OCI-LY7 (cell line): Measurements from ENCODE around the gene RFC1. TPM values are rescaled to one million over a fixed set of nuclear protein-coding genes. Genes with fewer than 3 reads are reported as not detected.

Experiments
- BruUV-seq: library from RNA; stranded (reverse); fragments of 400-500 nt; replicated peaks from 2 replicates; lab custom pipeline; 2021; lab: Mats Ljungman, UMichigan
- CTCF ChIA-PET: fragments of 300-600 bp; sonication (Branson Sonifier 250); formaldehyde crosslinking; loops from one replicate; lab custom pipeline; 2022; ENCODE audit warnings: antibody characterized with exemption; ENCODE audit not compliant: unreplicated experiment; lab: Charles Lee
- POLR2A ChIA-PET: fragments of 300-600 bp; sonication (Branson Sonifier 250); formaldehyde crosslinking; loops from one replicate; lab custom pipeline; 2022; ENCODE audit warnings: antibody characterized with exemption; lab: Charles Lee
- DNase-seq: peaks from one replicate; pipeline ENCODE4 v3.0.0-alpha.2; 2015; ENCODE audit warnings: low spot score
- H2AFZ ChIP-seq: fragments of 200-600 bp; sonication (generic), shearing (Covaris generic); 2 replicates; pipeline ENCODE4 v1.6.1; 2014; ENCODE audit warnings: mild to moderate bottlenecking, antibody characterized with exemption, low read length, moderate library complexity
- H3K27ac ChIP-seq: fragments of 200-600 bp; sonication (generic); 2 replicates; pipeline ENCODE4 v1.5.1; 2014; ENCODE audit warnings: mixed run types, low read depth, mild to moderate bottlenecking, moderate library complexity, low read length, inconsistent platforms; ENCODE audit not compliant: poor library complexity, severe bottlenecking
- H3K36me3 ChIP-seq: fragments of 200-600 bp; sonication (generic); 2 replicates; pipeline ENCODE4 v1.6.1; 2014; ENCODE audit warnings: mild to moderate bottlenecking, antibody characterized with exemption, low read length, moderate library complexity, mixed read lengths; ENCODE audit not compliant: insufficient read depth
- H3K4me1 ChIP-seq: fragments of 200-600 bp; sonication (generic); 2 replicates; pipeline ENCODE4 v1.5.1; 2014; ENCODE audit warnings: mild to moderate bottlenecking, low read length; ENCODE audit not compliant: insufficient read depth, poor library complexity, severe bottlenecking
- H3K4me2 ChIP-seq: fragments of 200-600 bp; sonication (generic); 2 replicates; pipeline ENCODE4 v1.6.1; 2014; ENCODE audit warnings: mild to moderate bottlenecking, low read length
- H3K4me3 ChIP-seq: fragments of 200-600 bp; sonication (generic); 2 replicates; pipeline ENCODE4 v1.5.1; 2014; ENCODE audit warnings: mild to moderate bottlenecking, low read depth, low read length; ENCODE audit not compliant: poor library complexity, severe bottlenecking
- H3K79me2 ChIP-seq: fragments of 200-600 bp; sonication (generic); 2 replicates; pipeline ENCODE4 v1.6.1; 2016; ENCODE audit warnings: low read depth, mild to moderate bottlenecking, low read length, moderate library complexity, mixed read lengths; ENCODE audit not compliant: insufficient read depth
- H3K9me2 ChIP-seq: fragments of 200-600 bp; sonication (generic); 2 replicates; pipeline ENCODE4 v1.6.1; 2016; ENCODE audit warnings: mild to moderate bottlenecking, low read length, mixed read lengths; ENCODE audit not compliant: insufficient read depth
- H3K9me3 ChIP-seq: fragments of 200-600 bp; sonication (generic); 2 replicates; pipeline ENCODE4 v1.6.1; 2014; ENCODE audit warnings: mild to moderate bottlenecking, mixed run types, low read length, mixed read lengths
- H4K20me1 ChIP-seq: fragments of 200-600 bp; sonication (generic); 2 replicates; pipeline ENCODE4 v1.6.1; 2014; ENCODE audit warnings: mild to moderate bottlenecking, antibody characterized with exemption, low read length, moderate library complexity, mixed read lengths; ENCODE audit not compliant: insufficient read depth
- EZH2phosphoT487 ChIP-seq: fragments of 200-600 bp; sonication (generic); IDR thresholded peaks from 2 replicates; pipeline ENCODE4 v1.6.1; 2018; ENCODE audit warnings: low read depth, borderline replicate concordance, mild to moderate bottlenecking, mixed run types, antibody characterized with exemption, low read length, moderate library complexity, mixed read lengths
- intact Hi-C: fragments of 100-400 bp; cut with micrococcal nuclease; formaldehyde crosslinking; loops from one replicate; pipeline ENCODE4 v1.10.0; 2022; ENCODE audit not compliant: unreplicated experiment
- total RNA-seq, 2 experiments: library from RNA; depleted of rRNA in 1 of 2; stranded (reverse); fragments of >200 nt in 1 of 2; shearing (Covaris generic) in 1 of 2; gene quantifications; 2 replicates each; pipeline ENCODE4 v1.2.3, GENCODE V29; 2014 to 2022
- TF ChIP-seq, protein P1 (sequence below): fragments of 200-600 bp; sonication (generic); conservative IDR thresholded peaks from 2 replicates; pipeline ENCODE4 v1.5.1; 2014; ENCODE audit warnings: mild to moderate bottlenecking, antibody characterized with exemption, low read length, moderate library complexity, mixed read lengths

Gene RFC1
- total RNA-seq, 2 experiments from 2014 or later, result 72.7 to 129 TPM

- CTCF ChIA-PET, result no interaction called here
- POLR2A ChIA-PET, result no interaction called here
These were observed 102.3 kb downstream of the RFC1 start for GRCh38 chr4:39263895-39264294.

GRCh38 chr4:39259571-39260330 is 106.4 kb downstream of the RFC1 start:
- Histone ChIP-seq H4K20me1 (no peaks in the 10 kb centered on the region), H3K9me3 (no peaks in the 10 kb centered on the region), H3K4me2 (no peak overlapping the region), H3K36me3 (peaks cover 41% of the 10 kb centered on the region), H3K79me2 (no peaks in the 10 kb centered on the region), H3K4me3 (no peak overlapping the region), H2AFZ (no peak overlapping the region), H3K27ac (no peak overlapping the region), H3K4me1 (no peaks in the 10 kb centered on the region), H3K9me2 (no peaks in the 10 kb centered on the region)
- POLR2A ChIA-PET, result interaction anchor here (0.6 to 0.7 kb wide), 2 partner anchors 30 to 72 kb away, joined by 5 to 6 read pairs; no protein-coding TSS in a partner anchor
- TF ChIP-seq, protein P1, sequence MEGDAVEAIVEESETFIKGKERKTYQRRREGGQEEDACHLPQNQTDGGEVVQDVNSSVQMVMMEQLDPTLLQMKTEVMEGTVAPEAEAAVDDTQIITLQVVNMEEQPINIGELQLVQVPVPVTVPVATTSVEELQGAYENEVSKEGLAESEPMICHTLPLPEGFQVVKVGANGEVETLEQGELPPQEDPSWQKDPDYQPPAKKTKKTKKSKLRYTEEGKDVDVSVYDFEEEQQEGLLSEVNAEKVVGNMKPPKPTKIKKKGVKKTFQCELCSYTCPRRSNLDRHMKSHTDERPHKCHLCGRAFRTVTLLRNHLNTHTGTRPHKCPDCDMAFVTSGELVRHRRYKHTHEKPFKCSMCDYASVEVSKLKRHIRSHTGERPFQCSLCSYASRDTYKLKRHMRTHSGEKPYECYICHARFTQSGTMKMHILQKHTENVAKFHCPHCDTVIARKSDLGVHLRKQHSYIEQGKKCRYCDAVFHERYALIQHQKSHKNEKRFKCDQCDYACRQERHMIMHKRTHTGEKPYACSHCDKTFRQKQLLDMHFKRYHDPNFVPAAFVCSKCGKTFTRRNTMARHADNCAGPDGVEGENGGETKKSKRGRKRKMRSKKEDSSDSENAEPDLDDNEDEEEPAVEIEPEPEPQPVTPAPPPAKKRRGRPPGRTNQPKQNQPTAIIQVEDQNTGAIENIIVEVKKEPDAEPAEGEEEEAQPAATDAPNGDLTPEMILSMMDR, result no peak
- TF ChIP-seq EZH2phosphoT487, result no peak
- intact Hi-C loops, result no loop called here
- no peak for DNase-seq
- no TSS peak for BruUV-seq
- CTCF ChIA-PET, result no interaction called here

More at GRCh38 chr4:39263895-39264294, 102.3 kb downstream of the RFC1 start:
- DNase-seq, result no peak
- no peaks in the 10 kb centered on the region for H3K79me2 ChIP-seq
- H4K20me1 ChIP-seq, result no peaks in the 10 kb centered on the region
- H3K4me3 ChIP-seq, result no peak overlapping the region
- no peak for TF ChIP-seq EZH2phosphoT487
- TF ChIP-seq, protein P1, result no peak
- H3K27ac ChIP-seq, result no peak overlapping the region
- no peaks in the 10 kb centered on the region for H3K9me3 ChIP-seq
- no peaks in the 10 kb centered on the region for H3K9me2 ChIP-seq
- H3K4me2 ChIP-seq, result no peak overlapping the region
- BruUV-seq, result no TSS peak
- H3K36me3 ChIP-seq, result peaks cover 14% of the 10 kb centered on the region
- intact Hi-C loops, result no loop called here
- H3K4me1 ChIP-seq, result no peaks in the 10 kb centered on the region
- no peak overlapping the region for H2AFZ ChIP-seq

GRCh38 chr4:39256436-39256835 is 109.7 kb downstream of the RFC1 start:
- Histone ChIP-seq H4K20me1 (no peaks in the 10 kb centered on the region), H3K9me2 (no peaks in the 10 kb centered on the region), H3K9me3 (no peaks in the 10 kb centered on the region), H3K4me2 (no peak overlapping the region), H3K27ac (no peak overlapping the region), H3K4me1 (no peaks in the 10 kb centered on the region), H2AFZ (no peak overlapping the region), H3K79me2 (no peaks in the 10 kb centered on the region), H3K4me3 (no peak overlapping the region), H3K36me3 (peaks cover 42% of the 10 kb centered on the region)
- intact Hi-C loops, result no loop called here
- no TSS peak for BruUV-seq
- ChIA-PET CTCF (no interaction called here), POLR2A (interaction anchor here (0.5 kb wide), 1 partner anchor 12 kb away, joined by 4 read pairs; no protein-coding TSS in a partner anchor)
- no peak for TF ChIP-seq EZH2phosphoT487
- TF ChIP-seq, protein P1, result no peak
- DNase-seq, result no peak
